HG02885 (cell line): Measurements from ENCODE around the gene ATRX.
"Not testable (repeated sequence)": the region's sequence is repeated elsewhere in the genome, so short reads cannot be mapped to it uniquely, and the experiment has no call there.

Experiments used
- ATAC-seq: cut with Tn5 transposase; IDR thresholded peaks from one replicate; pipeline ENCODE4 v1.9.1; 2021; ENCODE audit warnings: mild to moderate bottlenecking; ENCODE audit not compliant: unreplicated experiment, poor library complexity

Gene ATRX

GRCh38 chrX:77742788-77743476, 43.1 kb downstream of the ATRX start:
- no peak for ATAC-seq

GRCh38 chrX:77740376-77740905, 45.6 kb downstream of the ATRX start:
- peak; percentile 48 for ATAC-seq

DNA sequence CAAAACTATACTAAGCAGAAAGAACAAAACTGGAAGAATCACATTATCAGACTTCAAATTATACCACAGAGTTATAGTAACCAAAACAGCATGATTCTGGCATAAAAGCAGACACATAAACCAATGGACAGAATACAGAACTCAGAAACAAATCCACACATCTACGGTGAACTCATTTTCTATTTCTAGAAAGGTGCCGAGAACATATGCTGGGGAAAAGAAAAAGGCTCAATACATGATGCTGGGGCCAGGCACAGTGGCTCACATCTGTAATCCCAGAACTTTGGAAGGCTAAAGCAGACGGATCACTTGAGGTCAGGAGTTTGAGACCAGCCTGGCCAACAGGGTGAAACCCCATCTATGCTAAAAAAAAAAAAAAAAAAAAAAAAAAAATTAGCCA, 52.7 kb downstream of the ATRX start:
- ATAC-seq = no peak

- no peak for ATAC-seq
These were observed 54.1 kb downstream of the ATRX start for GRCh38 chrX:77731821-77732419.

DNA sequence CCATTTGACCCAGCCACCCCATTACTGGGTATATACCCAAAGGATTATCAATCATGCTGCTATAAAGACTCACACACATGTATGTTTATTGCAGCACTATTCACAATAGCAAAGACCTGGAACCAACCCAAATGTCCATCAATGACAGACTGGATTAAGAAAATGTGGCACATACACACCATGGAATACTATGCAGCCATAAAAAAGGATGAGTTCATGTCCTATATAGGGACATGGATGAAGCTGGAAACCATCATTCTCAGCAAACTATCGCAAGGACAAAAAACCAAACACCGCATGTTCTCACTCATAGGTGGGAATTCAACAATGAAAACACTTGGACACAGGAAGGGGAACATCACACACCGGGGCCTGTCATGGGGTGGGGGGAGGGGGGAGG, 59.9 kb downstream of the ATRX start:
- ATAC-seq = not testable (repeated sequence)

DNA sequence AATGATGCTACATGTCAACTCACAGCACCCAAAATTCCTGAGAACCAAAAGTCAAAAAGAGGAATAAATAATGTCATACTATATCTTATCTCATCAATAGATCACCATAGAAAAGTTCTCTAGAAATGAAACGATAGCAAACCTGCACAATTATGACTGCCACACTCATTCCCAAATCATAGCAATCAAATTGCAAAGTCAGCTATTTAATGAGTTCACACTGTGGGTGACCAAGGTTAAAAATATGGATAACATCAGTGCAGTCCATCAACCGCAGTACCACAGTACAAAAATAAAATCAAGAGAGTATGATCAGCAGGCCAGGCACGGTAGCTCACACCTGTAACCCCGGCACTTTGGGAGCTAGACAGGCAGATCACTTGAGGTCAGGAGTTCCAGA, 62.3 kb downstream of the ATRX start:
- ATAC-seq = no peak

GRCh38 chrX:77719388-77719787, 66.6 kb downstream of the ATRX start:
- ATAC-seq = no peak

DNA sequence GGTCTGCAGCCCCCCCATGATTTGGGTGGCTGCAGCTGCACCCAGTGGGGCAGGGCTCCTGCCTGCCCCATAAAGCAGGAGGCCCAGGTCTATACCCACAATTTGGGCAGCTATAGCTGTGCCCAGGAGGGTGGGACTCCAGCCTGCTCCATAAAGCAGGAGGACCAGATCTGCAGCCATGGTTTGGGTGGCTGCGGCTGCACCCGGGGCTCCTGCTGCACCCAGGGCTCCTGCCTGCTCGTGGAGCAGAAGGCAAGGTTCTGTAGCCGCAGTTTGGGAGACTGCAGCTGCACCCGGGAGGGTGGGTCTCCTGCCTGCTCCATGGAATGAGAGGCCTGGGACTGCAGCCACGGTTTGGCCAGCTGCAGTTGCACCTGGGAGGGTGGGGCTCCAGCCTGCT, 81.1 kb downstream of the ATRX start:
- ATAC-seq = no peak

DNA sequence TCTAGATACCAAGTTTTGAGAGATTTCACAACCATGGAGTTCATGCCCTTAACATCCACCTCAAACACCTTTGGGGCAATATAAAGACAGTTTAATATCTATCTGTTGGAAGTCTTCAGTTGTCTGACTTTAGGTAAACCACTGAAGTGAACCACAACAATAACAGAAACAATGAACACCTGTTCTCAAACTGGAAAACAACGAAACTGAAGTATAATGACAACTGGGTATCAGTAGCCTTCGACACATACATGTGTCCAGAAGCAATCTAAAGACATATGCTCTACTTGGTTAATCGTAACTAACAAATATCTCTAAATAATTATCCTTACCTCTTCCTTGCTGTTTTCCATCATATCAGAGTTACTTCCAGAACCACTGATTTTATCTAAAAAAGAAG, 87.8 kb downstream of the ATRX start:
- no peak for ATAC-seq

DNA sequence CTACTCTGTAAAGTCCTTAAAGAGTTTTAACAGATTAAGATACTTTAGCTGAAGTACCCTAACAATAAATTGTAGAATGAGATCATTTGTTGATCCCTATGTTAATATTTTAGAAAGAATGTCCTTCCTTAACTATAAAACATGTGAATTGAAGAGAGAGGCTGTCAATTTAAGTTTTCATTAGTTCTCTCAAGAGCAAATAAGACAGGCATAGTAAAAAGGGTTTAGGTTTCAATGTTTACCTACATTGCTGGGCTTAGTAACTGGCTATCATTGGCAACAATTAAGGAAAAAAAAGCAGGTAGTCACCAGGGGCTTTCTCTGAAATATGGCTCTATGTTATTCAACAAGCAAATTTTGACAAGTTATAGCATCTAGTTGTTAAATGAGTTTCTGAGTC, 91.5 kb downstream of the ATRX start:
- ATAC-seq = no peak

DNA sequence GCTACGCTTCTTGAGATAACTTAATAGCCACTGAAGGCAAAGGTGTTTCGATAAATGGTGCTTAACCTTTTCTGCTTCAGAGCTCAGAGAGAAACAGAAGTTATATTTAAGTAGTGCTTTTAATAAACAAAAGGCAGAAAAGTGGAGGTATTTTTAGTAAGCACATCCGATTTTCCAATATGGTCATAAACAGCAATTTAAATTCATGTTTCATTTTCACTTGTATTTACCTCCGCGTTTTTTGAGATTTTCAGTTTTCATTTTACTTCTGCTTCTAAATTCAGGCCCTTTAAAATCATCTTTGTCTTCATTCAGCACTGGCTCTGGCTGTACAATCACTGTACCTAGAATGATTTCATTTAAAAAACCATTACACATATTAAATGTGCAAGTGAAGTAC, 92.4 kb downstream of the ATRX start:
- peak; percentile 68 for ATAC-seq

DNA sequence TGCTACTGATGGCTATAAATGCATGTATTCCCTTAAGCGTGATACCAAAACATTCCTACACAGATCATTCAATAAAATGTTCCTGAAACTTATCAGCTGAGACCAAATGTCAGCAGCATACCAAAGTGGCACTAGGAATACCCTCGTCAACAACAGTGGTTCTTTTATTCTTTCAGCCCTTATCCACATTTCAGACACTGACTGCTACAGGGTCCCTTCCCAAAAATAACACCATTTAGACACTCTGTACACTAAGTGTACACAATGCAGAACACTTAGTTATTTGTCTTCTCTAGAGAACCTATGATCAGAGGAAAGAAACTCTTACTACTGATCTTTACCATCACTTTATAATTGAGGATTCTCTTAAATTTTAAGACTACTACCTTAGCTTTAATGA, 94.1 kb downstream of the ATRX start:
- no peak for ATAC-seq

DNA sequence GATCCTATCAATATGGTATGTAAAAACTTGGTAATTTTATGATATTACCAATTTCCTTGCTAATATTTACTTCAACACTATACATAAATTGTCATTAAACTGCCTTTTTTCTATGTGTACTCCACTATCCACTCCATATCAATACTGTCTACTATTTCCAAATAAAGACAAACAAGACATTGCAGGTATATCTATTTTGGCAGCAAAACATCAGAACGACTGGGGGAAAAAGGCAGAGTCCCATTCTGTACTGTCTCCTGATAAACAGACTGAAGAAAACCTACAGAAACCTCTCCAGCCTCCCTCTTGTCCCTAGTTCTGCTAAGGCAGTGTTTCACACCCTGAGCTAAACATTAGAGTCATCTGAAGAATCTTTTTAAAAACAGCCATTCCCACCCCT, 96.6 kb downstream of the ATRX start:
- no peak for ATAC-seq

GRCh38 chrX:77685683-77686082, 100.3 kb downstream of the ATRX start:
- ATAC-seq = not testable (repeated sequence)

GRCh38 chrX:77679144-77679543, 106.9 kb downstream of the ATRX start:
- ATAC-seq = no peak

- ATAC-seq = no peak
These were observed 110.0 kb downstream of the ATRX start for GRCh38 chrX:77675986-77676385.

- no peak for ATAC-seq
These were observed 117.4 kb downstream of the ATRX start for GRCh38 chrX:77668391-77669237.

GRCh38 chrX:77658886-77659285, 127.1 kb downstream of the ATRX start:
- no peak for ATAC-seq

- no peak for ATAC-seq
These were observed 133.9 kb downstream of the ATRX start for GRCh38 chrX:77652095-77652494.

GRCh38 chrX:77640702-77641101, 145.3 kb downstream of the ATRX start:
- ATAC-seq = peak; percentile 86

- no peak for ATAC-seq
These were observed 146.2 kb downstream of the ATRX start for GRCh38 chrX:77639820-77640219.
